H1 (cell line): ENCODE results near the gene NEDD8.
"Not testable (repeated sequence)": the region's sequence is repeated elsewhere in the genome, so short reads cannot be mapped to it uniquely, and the experiment has no call there.

ENCODE experiments used
- ATF3 ChIP-seq: IDR thresholded peaks from 2 replicates; pipeline ENCODE4 v1.6.1; 2011; ENCODE audit warnings: low read depth, mild to moderate bottlenecking, low read length; ENCODE audit not compliant: insufficient read depth
- BRCA1 ChIP-seq: IDR thresholded peaks from 2 replicates; pipeline ENCODE4 v1.6.1; 2012; ENCODE audit warnings: low read depth, low read length, improper control_type of control experiment
- CEBPB ChIP-seq: IDR thresholded peaks from 2 replicates; pipeline ENCODE4 v1.6.1; 2012; ENCODE audit warnings: low read depth, low read length
- CHD1 ChIP-seq: IDR thresholded peaks from 2 replicates; pipeline ENCODE4 v1.6.1; 2012; ENCODE audit warnings: low read depth, low read length, improper control_type of control experiment
- CHD2 ChIP-seq: IDR thresholded peaks from 2 replicates; pipeline ENCODE4 v1.6.1; 2012; ENCODE audit warnings: low read length, improper control_type of control experiment
- CREB1 ChIP-seq: IDR thresholded peaks from 2 replicates; pipeline ENCODE4 v1.6.1; 2012; ENCODE audit warnings: inconsistent platforms
- CTCF ChIP-seq, 3 experiments: IDR thresholded peaks; 1 replicate in 2 of 3; 2 replicates in 1 of 3; pipeline versions ENCODE4 v1.5.1 to v1.6.1; 2011; ENCODE audit warnings: low read length in 3 of 3, mild to moderate bottlenecking in 3 of 3, inconsistent platforms in 2 of 3, low read depth in 1 of 3, moderate library complexity in 1 of 3; ENCODE audit not compliant: insufficient read depth in 1 of 3; ENCODE audit errors: control extremely low read depth in 1 of 3
- EP300 ChIP-seq, 2 experiments: IDR thresholded peaks; 1 replicate in 1 of 2; 2 replicates in 1 of 2; pipeline ENCODE4 v1.6.1; 2011 to 2012; ENCODE audit warnings: low read depth in 2 of 2, low read length in 2 of 2, mild to moderate bottlenecking in 2 of 2, borderline replicate concordance in 1 of 2, inconsistent platforms in 1 of 2, moderate library complexity in 1 of 2
- EZH2 ChIP-seq: fragments of 200-600 bp; sonication (generic); IDR thresholded peaks from 2 replicates; pipeline ENCODE4 v1.7.1; 2012; ENCODE audit warnings: low read depth, mild to moderate bottlenecking, moderate library complexity, low read length, inconsistent platforms; ENCODE audit not compliant: severe bottlenecking
- HDAC6 ChIP-seq: IDR thresholded peaks from one replicate; pipeline ENCODE4 v1.7.1; 2012; ENCODE audit warnings: low read depth, mild to moderate bottlenecking, inconsistent platforms, low read length, moderate library complexity
- POLR2A ChIP-seq, 2 experiments: IDR thresholded peaks; 1 replicate in 1 of 2; 2 replicates in 1 of 2; pipeline ENCODE4 v1.6.1; 2011; ENCODE audit warnings: low read depth in 2 of 2, low read length in 2 of 2, mild to moderate bottlenecking in 2 of 2; ENCODE audit errors: control extremely low read depth in 1 of 2
- RAD21 ChIP-seq, 2 experiments: IDR thresholded peaks in 1 of 2; conservative IDR thresholded peaks in 1 of 2; 2 replicates each; pipeline ENCODE4 v1.6.1; 2011; ENCODE audit warnings: low read depth in 2 of 2, low read length in 2 of 2, improper control_type of control experiment in 1 of 2, inconsistent platforms in 1 of 2, mild to moderate bottlenecking in 1 of 2, moderate library complexity in 1 of 2
- TEAD4 ChIP-seq: IDR thresholded peaks from 2 replicates; pipeline ENCODE4 v1.6.1; 2012; ENCODE audit warnings: low read depth, low read length, inconsistent platforms, mixed read lengths
- YY1 ChIP-seq: IDR thresholded peaks from 2 replicates; pipeline ENCODE4 v1.6.1; 2011; ENCODE audit warnings: low read depth, mild to moderate bottlenecking, low read length

- TF ChIP-seq CTCF (IDR thresholded peaks at IDR 0.05; ENCODE audit: control extremely low read depth in 1 of 3, insufficient read depth in 1 of 3, low read depth in 1 of 3, low read length in 3 of 3); BRCA1; EZH2; POLR2A (IDR thresholded peaks at IDR 0.05; ENCODE audit: control extremely low read depth in 1 of 2, low read depth in 2 of 2, low read length in 2 of 2); CREB1; CHD2; EP300 (IDR thresholded peaks at IDR 0.05; ENCODE audit: borderline replicate concordance in 1 of 2, low read depth in 2 of 2, low read length in 2 of 2); RAD21 (IDR thresholded peaks at IDR 0.05 in 1 of 2, conservative IDR thresholded peaks at IDR 0.05 in 1 of 2; ENCODE audit: low read depth in 2 of 2, low read length in 2 of 2); CHD1; TEAD4; HDAC6; ATF3; CEBPB; YY1: not testable (repeated sequence)
Observed at GRCh38 chr14:24202538-24202937, 29.6 kb downstream of the NEDD8 start.
